8988T (cell line): ENCODE results near the gene RNF11.
A peak's percentile ranks its signal among the peaks of the same experiment; 100 is the strongest.
"Not testable (repeated sequence)": the region's sequence is repeated elsewhere in the genome, so short reads cannot be mapped to it uniquely, and the experiment has no call there.

ENCODE experiments used
- DNase-seq: peaks from one replicate; pipeline ENCODE4 v3.0.0; 2011

Gene RNF11

GRCh38 chr1:51235673-51236530 lies at the start of gene RNF11:
TSS of gene RNF11 (plus strand) at chr1:51236273. CDS start at chr1:51236757, 484 bp downstream.
- DNase-seq = peak; percentile 69

- DNase-seq = no peak
Measured at GRCh38 chr1:51188230-51188629, 47.8 kb upstream of the RNF11 start.

- DNase-seq = no peak
Measured at GRCh38 chr1:51189421-51190073, 46.5 kb upstream of the RNF11 start.

GRCh38 chr1:51190961-51191360 lies 45.1 kb upstream of the RNF11 start:
- DNase-seq = no peak

- DNase-seq = no peak
Measured at GRCh38 chr1:51192213-51192843, 43.7 kb upstream of the RNF11 start.

GRCh38 chr1:51193564-51193963 lies 42.5 kb upstream of the RNF11 start:
- DNase-seq = no peak

- DNase-seq = no peak
Measured at GRCh38 chr1:51203121-51203873, 32.8 kb upstream of the RNF11 start.

- no peak for DNase-seq
Measured at GRCh38 chr1:51203874-51204245, 32.2 kb upstream of the RNF11 start.

- DNase-seq = no peak
Measured at GRCh38 chr1:51210055-51210454, 26.0 kb upstream of the RNF11 start.

GRCh38 chr1:51210676-51211075 lies 25.4 kb upstream of the RNF11 start:
- no peak for DNase-seq

- no peak for DNase-seq
Measured at GRCh38 chr1:51214615-51215131, 21.4 kb upstream of the RNF11 start.

GRCh38 chr1:51215169-51215568 lies 20.9 kb upstream of the RNF11 start:
- DNase-seq = no peak

- DNase-seq = no peak
Measured at GRCh38 chr1:51216631-51217030, 19.4 kb upstream of the RNF11 start.

GRCh38 chr1:51217101-51217500 lies 19.0 kb upstream of the RNF11 start:
- no peak for DNase-seq

GRCh38 chr1:51218570-51218969 lies 17.5 kb upstream of the RNF11 start:
- DNase-seq = no peak

- no peak for DNase-seq
Measured at GRCh38 chr1:51219022-51219421, 17.1 kb upstream of the RNF11 start.

GRCh38 chr1:51221529-51221928 lies 14.5 kb upstream of the RNF11 start:
- not testable (repeated sequence) for DNase-seq

- no peak for DNase-seq
Measured at GRCh38 chr1:51222136-51222787, 13.8 kb upstream of the RNF11 start.

- DNase-seq = no peak
Measured at GRCh38 chr1:51222809-51223208, 13.3 kb upstream of the RNF11 start.

- DNase-seq = no peak
Measured at GRCh38 chr1:51224255-51224654, 11.8 kb upstream of the RNF11 start.

- not testable (repeated sequence) for DNase-seq
Measured at GRCh38 chr1:51227231-51227960, 8.7 kb upstream of the RNF11 start.

GRCh38 chr1:51228471-51228870 lies 7.6 kb upstream of the RNF11 start:
- DNase-seq = not testable (repeated sequence)
